NT2/D1 (cell line): ENCODE data around the gene NUP153.

ENCODE experiments used
- SUZ12 ChIP-seq: IDR thresholded peaks from 2 replicates; pipeline ENCODE4 v1.6.1; 2011; ENCODE audit not compliant: insufficient read length, insufficient read depth; ENCODE audit errors: extremely low read depth
- ZNF274 ChIP-seq: IDR thresholded peaks from 2 replicates; pipeline ENCODE4 v1.6.1; 2011; ENCODE audit warnings: mild to moderate bottlenecking, low read depth, low read length

GRCh38 chr6:17628873-17629272 lies 77.9 kb downstream of the NUP153 start:
- TF ChIP-seq ZNF274 (no peak), SUZ12 (no peak)
